ENCODE measurements around the gene EPB41L4A.

The EPB41L4A gene

DNA sequence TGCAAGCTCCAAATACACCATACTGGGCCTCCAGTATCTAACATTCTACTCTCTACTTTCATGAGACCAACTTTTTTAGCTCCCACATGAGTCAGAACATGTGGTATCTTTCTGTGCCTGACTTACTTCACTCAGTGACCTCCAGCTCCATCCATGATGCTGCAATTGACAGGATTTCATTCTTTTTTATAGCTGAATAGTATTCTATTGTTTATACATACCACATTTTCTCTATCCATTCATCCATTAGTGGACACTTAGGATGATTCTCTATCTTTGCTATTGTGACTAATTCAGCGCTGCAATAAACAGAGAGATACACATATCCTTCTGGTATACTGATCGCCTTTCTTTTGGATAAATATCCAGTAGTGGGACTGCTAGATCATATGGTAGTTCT lies 68.5 kb downstream of the EPB41L4A start:
- DNase-seq: no peak

DNA sequence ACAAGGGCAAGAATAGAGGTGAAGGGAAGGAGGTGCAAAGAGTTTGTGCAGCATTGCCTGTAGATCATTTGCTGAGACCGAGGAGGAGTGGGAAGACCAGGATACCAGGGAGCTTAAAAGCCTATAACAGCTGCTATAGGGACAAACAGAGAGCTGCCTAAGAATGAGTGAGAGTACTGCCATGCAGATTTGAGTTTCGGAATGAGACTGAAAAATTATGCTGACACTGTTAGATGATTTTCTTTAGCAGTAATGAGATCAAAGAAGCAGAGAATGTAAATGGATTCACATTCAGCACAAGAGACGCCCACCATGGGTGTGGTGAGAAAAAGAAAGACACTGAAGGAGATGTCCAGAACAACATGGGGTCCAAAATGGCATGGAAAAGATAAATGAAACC lies 69.7 kb downstream of the EPB41L4A start:
- DNase-seq: no peak

DNA sequence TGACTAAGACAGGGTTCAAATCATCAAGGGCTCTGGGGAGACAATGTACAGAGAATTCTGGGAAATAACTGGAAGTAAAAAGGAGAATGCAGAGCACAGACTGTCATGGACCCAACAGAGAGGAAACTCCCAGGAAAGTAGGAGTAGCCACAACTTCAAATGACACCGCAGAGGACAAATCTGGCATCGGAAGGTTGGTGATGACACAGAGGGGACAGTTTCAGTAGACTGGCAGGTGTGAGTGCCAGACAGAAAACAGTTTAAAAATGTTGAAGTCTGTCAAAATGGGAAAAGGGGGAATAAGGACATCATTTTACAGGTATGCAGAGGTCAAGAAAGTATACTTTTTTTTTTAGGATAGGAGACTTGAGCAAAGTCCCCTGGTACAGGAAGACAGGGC lies 70.2 kb downstream of the EPB41L4A start:
- DNase-seq: no peak

DNA sequence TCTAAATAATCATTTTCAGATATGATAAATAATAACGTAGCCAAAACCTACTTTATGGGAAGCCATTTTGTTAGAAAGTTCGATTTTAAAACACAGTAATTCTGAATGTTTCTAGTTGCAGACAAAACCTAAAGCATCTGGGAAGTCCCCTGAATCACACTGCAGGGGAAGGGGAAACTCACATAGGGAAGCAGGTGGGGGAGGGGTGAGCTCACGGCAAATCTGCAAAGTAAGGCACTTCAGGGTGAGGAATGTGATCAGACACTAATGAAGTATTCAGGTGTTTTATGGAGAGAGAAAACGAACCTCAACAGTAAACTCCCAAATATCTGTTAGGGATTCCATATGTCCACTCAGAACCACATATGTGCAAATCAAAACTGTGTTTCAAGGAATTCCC lies 70.7 kb downstream of the EPB41L4A start:
- no peak for DNase-seq

DNA sequence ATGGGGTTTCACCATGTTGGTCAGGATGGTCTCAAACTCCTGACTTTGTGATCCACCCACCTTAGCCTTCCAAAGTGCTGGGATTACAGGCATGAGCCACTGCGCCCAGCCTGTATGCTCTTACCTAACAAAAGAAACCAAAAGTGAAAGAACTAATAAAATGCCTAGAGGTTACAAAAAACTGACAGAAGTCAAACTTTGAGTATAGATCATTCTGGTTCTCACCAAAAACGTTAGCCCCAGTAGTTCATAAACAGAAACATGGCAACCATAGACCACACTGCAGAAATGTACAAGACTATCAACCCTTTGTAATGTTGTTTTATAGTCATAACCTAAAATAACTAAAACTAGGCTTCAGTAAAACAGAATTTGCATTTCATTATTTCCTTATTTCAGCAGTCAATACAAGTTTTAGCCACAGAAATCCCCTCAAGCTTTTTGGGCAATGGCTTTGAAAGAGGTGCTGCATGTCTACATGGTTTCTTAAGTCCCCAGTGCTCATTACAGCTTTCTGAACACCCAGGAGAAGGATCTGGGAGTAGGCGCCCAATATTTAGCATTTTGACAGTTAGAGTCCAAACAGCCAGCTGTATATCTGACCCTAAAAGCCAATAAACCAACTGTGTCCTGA lies 72.5 kb downstream of the EPB41L4A start:
- DNase-seq: no peak

DNA sequence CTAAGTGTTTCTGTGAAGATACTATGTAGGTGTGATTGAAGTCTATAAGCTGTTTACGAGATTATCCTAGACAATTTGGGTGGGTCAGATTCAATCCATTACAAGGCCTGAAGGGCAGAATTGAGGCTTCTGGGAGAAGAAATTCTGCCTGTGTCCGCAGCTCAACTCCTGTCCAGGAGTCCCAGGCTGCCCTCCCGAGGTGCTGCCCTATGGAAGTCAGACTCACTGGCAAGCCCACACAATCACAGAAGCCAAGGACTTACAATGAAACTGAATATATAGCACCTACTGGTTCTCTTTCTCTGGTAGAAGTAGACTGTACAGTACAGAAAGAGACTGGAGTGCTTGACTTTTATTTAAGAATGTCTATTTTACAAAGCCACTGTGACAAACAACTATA lies 74.5 kb downstream of the EPB41L4A start:
- DNase-seq: no peak

DNA sequence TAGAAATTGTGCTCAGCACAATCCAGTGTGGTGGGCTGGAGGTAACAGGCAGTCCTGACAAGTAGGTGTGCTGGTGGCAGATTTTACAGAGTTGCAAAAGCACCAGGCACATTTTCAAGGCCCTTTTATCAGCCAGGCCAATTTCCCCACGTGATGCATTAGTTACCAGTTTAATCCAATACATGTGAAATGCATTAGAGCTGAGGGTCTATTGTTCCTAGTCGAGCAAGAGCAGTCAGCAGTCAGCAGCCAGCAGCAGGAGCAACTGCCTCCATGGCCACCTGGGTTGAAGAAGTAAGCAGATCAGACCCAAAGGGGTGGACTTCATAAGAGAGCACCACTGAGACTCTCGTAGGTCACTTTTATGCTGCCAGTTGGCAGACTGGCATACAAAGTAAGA lies 76.7 kb downstream of the EPB41L4A start:
- no peak for DNase-seq

DNA sequence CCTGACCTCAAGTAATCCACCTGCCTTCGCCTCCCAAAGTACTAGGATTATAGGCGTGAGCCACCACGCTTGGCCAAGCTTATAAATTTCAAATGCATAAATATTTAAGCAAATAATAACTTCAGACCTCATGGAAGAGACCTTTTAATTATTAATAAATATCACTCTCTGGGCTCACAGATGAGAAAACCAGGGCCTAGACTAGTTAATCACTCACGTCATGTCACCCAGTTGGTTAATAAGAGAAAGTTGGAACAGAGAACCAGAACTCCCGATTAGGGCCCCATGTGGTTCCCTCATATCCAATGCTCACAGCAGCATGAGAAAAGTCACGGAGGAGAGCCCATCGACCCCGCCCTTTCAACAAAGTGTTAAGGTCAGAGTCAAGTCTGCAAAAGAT lies 79.3 kb downstream of the EPB41L4A start:
- DNase-seq: no peak

DNA sequence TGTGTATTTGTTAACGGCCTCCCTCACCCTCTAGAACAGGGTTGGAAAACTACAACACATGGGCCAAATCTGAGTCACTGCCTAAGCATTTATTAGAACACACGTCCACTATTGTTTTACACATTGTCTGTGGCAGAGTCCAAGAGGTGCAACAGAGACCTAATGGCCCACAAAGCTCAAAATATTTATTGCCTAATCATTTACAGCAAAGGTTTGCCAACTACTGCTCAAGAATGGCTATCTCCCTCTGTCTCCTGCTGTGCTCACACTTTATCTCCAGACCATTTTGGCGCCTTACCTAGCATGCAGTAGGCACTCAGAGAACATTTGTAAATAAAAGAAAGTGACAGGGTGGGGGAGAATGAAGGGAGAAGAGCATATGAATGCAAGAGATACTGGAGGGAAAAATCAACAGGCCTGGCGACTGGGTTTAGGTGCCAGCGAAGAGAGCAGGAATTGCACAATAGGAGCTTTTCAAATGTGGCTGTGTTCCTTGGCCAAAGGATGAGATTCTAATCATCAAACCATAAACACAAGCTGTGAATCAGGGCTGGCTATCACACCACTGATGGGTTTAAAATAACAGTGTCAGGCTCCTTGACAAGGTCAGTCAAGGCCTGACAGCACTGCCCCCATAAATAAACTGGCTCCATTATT lies 80.3 kb downstream of the EPB41L4A start:
- DNase-seq: no peak

DNA sequence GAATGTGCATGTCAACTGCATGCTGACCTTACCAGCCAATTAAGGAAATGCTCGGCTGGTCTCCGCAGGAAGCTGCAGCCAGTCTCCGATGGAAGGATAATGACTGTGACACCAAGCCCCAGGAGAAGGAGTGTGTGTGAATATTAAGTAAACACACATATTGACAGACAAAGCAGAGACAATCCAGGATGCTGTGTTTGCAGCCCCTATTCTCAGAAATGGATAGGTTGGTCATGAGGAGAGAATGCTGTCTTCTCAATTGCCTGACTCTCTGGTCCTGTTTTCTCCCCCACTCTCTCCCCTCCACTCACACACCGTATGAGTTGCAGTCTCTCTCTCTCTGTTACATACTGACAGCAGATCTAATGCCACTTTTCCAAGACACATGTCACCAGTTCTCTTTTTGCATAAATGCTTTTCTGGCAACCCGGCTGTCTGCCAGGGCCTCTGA lies 85.7 kb downstream of the EPB41L4A start:
- DNase-seq: no peak

DNA sequence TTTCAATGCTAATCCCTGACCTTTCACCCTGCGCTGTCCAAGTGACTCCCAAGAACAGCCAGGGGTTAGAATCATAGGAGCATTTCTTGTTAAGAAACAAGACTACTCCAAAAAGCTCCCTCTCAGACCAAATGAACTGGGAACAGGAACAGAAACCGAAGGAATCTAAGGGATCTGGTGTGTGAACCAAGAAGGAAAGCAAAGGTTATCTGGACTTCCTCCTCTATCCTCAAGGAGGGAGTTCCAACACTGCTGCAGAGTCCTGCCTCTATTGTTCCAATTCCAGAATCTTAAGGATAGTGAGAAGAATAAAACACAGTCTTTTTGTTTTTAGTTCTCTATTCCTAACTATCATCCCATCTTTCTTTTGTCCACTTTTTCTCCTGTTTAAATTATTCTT lies 87.2 kb downstream of the EPB41L4A start:
- DNase-seq: no peak

DNA sequence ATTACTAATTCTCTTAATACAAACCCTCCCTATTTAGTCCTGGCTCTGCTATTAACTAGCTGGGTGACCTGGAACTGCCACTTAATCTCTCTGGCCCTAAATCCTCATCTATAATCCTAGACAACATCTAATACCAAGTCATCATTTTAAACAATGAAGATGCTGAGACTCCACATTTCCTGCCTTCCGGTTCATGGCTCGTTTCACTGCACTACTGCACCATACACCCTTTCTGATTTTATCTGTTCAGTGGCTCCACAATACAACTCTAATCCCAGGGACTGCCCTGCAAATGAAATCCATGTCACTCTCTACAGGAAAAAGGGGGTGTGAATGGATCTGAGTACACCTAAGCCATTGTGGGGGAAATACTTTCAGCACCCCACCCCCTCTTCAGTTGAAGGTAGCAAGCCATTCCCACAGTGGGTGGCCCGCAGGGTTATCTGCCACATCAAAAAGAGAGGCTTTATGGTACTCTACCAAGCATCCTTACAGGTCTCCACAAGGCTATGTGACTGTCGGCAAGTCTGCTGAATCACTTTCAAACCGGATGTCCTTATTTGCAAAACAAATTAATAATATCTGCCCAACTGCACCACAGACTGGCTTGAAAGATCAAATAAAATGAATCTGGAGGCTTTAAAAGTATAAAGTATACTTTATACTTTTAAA lies 89.5 kb downstream of the EPB41L4A start:
- no peak for DNase-seq

DNA sequence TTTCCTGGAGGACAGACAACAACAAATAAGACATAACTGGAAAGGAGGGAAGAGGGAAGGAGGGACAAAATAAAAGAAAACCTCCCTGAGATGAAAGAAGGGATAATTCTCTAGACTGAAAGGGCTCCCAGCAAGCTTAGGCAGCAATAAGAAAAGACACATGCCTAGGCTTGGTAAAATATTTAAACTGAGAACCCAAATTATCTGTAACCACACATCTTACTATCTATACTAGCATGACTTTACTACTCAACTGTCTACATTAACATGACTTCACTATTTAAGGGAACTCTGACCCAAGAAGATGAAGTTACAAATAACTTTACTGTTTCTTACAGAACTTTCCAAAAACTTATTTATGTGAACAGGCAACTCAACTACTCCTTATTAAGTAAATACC lies 95.9 kb downstream of the EPB41L4A start:
- no peak for DNase-seq

DNA sequence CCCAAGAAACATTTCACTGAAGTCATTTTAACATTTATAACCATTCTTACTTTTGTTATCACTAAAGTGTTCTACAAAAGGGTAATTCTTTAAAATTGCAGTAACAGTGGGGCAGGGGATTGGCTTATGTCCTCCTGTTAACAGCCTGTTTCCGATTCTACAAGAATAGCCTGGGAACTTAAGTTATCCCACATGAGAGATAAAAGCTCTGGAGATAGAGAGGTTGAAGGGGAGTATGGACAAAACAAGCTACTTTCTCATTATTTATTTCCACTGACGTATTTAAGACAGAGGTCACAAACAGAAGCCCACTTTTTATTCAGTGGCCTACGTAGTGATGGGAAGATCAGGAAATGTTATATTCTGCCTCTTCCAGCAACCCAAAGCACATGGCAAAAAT lies 98.7 kb downstream of the EPB41L4A start:
- no peak for DNase-seq

DNA sequence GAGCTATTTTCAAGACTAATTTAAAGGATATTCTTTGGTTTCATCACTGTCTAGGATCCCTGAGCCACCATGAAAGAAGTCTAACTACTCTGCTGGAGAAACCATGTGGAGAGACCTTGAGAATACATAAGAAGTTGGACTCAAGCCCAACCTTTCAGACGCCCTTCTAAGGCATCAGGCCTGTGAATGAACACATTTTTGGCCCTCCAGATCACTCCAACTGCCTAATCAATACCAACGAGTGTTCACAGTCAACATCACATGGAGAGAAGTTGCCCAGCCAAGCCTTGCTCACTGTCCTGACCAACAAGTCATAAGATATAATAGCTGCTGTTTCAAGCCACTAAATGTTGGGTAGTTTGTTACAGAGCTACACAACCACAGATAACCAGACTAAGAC lies 100.7 kb downstream of the EPB41L4A start:
- no peak for DNase-seq

DNA sequence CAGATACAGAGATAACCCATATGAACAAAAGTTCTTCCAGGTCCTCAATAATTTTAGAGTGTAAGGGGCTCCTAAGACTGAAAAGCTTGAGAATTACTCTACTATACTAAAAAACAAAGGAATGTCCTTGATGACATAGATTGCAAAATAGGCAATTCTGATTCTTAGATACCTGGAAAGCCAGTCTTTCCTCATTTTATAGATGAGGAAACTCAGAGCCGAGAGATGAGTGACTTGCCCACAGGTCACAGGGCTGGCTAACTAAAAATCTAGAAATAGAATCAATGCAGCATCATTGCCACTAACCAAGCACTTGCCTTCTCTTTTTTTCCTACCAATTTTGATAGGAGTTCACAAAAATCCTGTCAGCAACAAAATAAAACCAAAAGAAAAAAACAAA lies 101.2 kb downstream of the EPB41L4A start:
- DNase-seq: no peak

DNA sequence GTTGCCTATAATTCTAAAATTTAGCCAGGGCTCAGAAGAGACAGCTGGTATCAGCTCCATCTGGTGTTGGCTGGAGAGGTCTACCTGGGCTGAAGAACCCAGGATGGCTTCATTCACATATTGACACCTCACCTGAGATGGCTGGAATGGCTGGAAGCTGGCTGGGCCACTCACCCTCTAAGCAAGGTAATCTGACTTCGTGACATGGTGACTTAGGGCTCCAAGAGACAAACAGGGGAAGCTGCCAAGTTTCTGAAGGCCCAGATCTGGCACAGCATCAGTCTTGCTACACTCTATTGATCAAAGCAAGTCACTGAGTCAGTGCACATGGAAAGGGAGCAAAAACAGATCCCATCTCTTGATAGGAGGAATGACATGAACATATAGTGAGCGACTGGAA lies 102.3 kb downstream of the EPB41L4A start:
- DNase-seq: no peak

DNA sequence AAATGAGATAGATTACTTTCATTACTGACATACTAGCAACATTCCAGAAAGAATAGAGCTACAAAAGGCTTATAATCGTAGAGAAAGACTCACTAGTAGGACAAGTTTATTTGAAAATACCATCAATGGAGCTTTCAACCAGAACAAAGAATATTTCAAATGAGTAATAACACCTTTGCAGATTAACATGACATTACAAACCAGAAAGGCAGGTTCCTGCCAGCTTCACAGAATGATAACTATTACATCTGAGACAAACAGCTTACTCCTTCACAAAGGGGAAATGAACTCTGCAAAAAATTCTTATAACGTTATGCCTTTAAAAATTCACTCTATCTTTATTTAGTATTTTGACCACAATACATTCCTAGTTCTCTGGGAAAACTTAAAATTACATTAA lies 103.1 kb downstream of the EPB41L4A start:
- DNase-seq: no peak

DNA sequence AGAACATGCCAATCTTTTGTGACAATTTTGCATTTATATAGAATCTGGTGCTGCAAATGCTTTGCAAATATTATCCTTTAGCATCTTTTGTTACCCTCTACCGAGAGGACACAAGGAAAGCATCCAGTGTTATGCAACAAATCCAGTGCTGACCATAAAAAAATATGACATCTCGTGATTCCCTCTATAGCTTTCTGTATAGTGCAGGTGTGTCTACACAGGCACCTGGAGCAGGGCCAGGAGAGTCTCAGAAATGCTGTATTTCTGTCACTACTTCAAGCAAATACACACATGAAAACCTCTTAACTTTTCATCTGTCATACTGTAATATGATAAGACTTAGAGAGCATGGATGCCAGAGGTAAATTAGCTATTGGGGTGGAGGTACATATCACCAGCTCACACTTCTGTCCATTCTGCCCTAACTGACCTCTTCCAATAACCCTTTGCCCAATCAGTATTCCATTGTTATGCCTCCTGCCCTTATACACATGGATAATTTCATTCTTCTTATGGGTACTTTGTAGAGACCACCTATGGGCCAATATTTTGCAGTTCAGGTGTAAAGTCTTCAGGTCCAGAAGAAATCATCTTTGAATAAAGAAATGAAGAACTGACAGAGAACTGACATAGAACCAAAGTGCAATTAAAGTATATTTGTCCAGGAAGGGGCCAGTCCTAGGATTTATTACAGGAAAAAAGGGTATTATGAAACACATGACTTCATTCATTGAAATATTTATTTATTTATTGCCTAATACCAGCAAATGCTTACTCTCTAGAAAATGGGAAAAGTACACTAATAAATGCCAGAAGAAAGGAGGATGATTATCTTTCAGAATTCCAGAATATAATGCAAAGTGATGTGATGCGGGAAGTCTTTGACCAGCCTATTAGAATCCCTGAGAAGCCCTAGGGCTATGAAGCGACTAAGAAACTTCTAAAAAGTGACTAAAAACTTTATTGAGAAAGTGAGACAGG lies 106.5 kb downstream of the EPB41L4A start:
- DNase-seq: no peak

DNA sequence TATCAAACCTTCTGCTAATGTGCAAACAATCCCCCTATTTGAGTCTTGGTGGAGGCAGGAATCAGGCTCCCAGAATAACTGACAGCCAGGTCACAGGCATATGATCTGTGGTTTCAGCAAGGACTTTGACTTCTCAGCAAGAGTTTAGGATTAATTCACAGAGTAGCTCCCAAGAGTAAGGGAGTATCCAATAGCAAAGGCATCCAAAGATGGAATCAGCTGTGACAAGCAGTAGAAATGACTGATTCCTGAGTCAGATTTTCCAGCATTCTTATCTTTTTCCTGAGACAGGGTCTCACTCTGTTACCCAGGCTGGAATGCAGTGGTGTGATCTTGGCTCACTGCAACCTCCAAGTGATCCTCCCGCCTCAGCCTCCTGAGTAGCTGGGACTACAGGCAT lies 108.3 kb downstream of the EPB41L4A start:
- DNase-seq: no peak

DNA sequence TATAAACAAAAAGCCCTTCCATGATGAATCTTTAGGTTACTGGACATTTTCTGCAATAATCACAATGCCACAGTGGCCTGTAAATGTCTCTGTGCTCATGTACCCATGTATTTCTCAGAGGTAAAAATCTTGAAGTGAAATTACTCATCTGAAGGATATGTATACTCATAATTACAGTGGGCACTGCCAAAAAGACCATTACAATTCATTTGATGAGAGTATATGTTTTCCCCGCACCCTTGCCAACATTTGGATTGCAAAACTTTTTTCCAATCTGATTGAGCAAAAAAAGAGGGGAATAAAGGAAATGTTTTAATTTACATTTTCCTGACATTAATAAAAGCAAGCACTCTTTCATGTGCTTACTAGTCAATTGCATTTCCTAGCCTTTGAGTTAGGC lies 110.5 kb downstream of the EPB41L4A start:
- no peak for DNase-seq

DNA sequence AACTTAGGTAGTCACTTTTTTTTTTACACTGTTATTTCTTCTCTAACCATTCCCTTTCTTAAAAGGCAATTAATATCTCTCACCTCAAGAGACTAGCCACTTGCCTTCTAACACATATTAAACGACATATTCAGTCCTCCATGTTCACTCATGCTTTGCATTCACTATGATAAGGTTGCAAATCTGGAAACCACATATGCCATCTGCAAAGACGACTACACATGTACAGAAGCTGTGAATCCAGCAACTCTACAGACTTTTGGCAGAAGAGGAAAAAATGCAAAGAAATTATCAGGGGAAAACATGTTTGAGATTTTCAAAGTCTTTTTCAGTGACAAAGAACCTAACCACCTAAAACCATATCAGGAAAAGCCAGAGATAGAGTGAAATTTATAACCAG lies 112.1 kb downstream of the EPB41L4A start:
- no peak for DNase-seq

DNA sequence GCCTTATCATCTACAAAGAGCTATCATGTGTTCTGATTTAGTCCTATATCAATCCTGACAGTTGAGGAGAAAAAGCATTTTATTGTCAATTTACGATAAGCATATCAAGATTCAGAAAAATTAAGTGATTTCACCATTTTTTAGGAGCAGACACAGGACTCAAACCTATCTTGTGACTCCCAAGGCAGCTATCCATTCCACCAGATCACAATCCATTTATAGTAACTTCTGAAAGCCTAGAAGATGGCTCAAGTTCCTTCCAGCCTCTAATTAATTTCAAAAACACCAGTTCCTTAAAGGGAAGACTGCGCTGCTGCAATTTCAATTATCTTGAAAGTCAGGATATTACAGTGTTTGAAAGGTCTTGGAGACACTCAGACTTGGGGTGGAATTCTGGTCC lies 114.3 kb downstream of the EPB41L4A start:
- no peak for DNase-seq

Measured in AML-193 (cell line).